Chondrocyte (in vitro differentiated cells): Measurements from ENCODE around the gene SERPINI1. TPM values are rescaled to one million over a fixed set of nuclear protein-coding genes. Genes with fewer than 3 reads are reported as not detected.

Experiments used
- DNase-seq: peaks from one replicate; pipeline ENCODE4 v3.0.0; 2021; ENCODE audit warnings: mixed read lengths, low spot score
- H3K27ac Mint-ChIP-seq: one replicate; pipeline ENCODE4 v1.8.0; 2021; ENCODE audit warnings: mild to moderate bottlenecking, moderate library complexity, mixed read lengths; ENCODE audit not compliant: unreplicated experiment
- H3K27me3 Mint-ChIP-seq: 2 replicates; pipeline ENCODE4 v1.8.0; 2021; ENCODE audit warnings: low read depth, mixed read lengths
- H3K36me3 Mint-ChIP-seq: 2 replicates; pipeline ENCODE4 v1.8.0; 2021; ENCODE audit warnings: low read depth, mixed read lengths
- H3K4me1 Mint-ChIP-seq: 2 replicates; pipeline ENCODE4 v1.8.0; 2021; ENCODE audit warnings: low read depth, mild to moderate bottlenecking, mixed read lengths
- H3K4me3 Mint-ChIP-seq: one replicate; pipeline ENCODE4 v1.8.0; 2021; ENCODE audit warnings: mild to moderate bottlenecking, moderate library complexity, mixed read lengths; ENCODE audit not compliant: unreplicated experiment
- H3K9me3 Mint-ChIP-seq: 2 replicates; pipeline ENCODE4 v1.8.0; 2021; ENCODE audit warnings: low read depth, mixed read lengths
- CTCF ChIP-seq: fragments of 200-600 bp; sonication (generic); IDR thresholded peaks from 2 replicates; pipeline ENCODE4 v1.5.0; 2021; ENCODE audit warnings: antibody characterized with exemption, mild to moderate bottlenecking, moderate library complexity
- long read RNA-seq: library from polyadenylated mRNA; stranded (forward); transcript quantifications from one replicate; pipeline ENCODE4 v2.0.0, GENCODE V29; 2021
- total RNA-seq: library from RNA; stranded (reverse); gene quantifications from 3 replicates; pipeline ENCODE4 v1.2.1, GENCODE V29; 2021

The SERPINI1 gene
- 1.3 to 2.5 TPM (median 2.4 TPM) in 3 replicates for total RNA-seq
- long read RNA-seq, partial matches to known transcripts, result 1 of 3 reads
- long read RNA-seq, other reads (novel, unspliced or antisense), result 0 of 3 reads

- H3K9me3 Mint-ChIP-seq, result no peaks in the 10 kb centered on the region
Observed at GRCh38 chr3:167735233-167736138, at the start of gene SERPINI1. Gene SERPINI1, plus strand, starts transcription at chr3:167735721. Its CDS starts 53,408 bp downstream, at chr3:167789129.

GRCh38 chr3:167691366-167691765 lies 44.2 kb upstream of the SERPINI1 start:
- no peaks in the 10 kb centered on the region for H3K4me1 Mint-ChIP-seq
- H3K27ac Mint-ChIP-seq, result no peak overlapping the region
- peaks cover 13% of the 10 kb centered on the region for H3K36me3 Mint-ChIP-seq
- H3K9me3 Mint-ChIP-seq, result no peaks in the 10 kb centered on the region
- H3K4me3 Mint-ChIP-seq, result no peak overlapping the region
- H3K27me3 Mint-ChIP-seq, result no peaks in the 10 kb centered on the region
- no peak for DNase-seq
- TF ChIP-seq CTCF, result no peak

More at GRCh38 chr3:167735233-167736138, at the start of gene SERPINI1:
- H3K27me3 Mint-ChIP-seq, result peaks cover 13% of the 10 kb centered on the region
- H3K4me3 Mint-ChIP-seq, result no peak within 1 kb of the TSS
- H3K4me1 Mint-ChIP-seq, result no peaks in the 10 kb centered on the region
- no peaks in the 10 kb centered on the region for H3K36me3 Mint-ChIP-seq
- peak; percentile 10 for TF ChIP-seq CTCF
- DNase-seq, result peak; percentile 91
- H3K27ac Mint-ChIP-seq, result no peak within 1 kb of the TSS

GRCh38 chr3:167694121-167694520 lies 41.4 kb upstream of the SERPINI1 start:
- TF ChIP-seq CTCF, result no peak
- DNase-seq, result no peak
- peaks cover 13% of the 10 kb centered on the region for H3K36me3 Mint-ChIP-seq
- H3K27ac Mint-ChIP-seq, result no peak overlapping the region
- no peak overlapping the region for H3K4me3 Mint-ChIP-seq
- H3K27me3 Mint-ChIP-seq, result no peaks in the 10 kb centered on the region
- no peaks in the 10 kb centered on the region for H3K9me3 Mint-ChIP-seq
- H3K4me1 Mint-ChIP-seq, result no peaks in the 10 kb centered on the region

GRCh38 chr3:167700046-167700445 lies 35.5 kb upstream of the SERPINI1 start:
- no peak overlapping the region for H3K27ac Mint-ChIP-seq
- no peak for TF ChIP-seq CTCF
- H3K4me1 Mint-ChIP-seq, result no peaks in the 10 kb centered on the region
- peaks cover 10% of the 10 kb centered on the region for H3K36me3 Mint-ChIP-seq
- H3K4me3 Mint-ChIP-seq, result no peak overlapping the region
- no peaks in the 10 kb centered on the region for H3K27me3 Mint-ChIP-seq
- no peaks in the 10 kb centered on the region for H3K9me3 Mint-ChIP-seq
- no peak for DNase-seq

- Mint-ChIP-seq H3K4me3 (no peak overlapping the region), H3K27ac (no peak overlapping the region), H3K27me3 (no peaks in the 10 kb centered on the region), H3K9me3 (no peaks in the 10 kb centered on the region), H3K36me3 (peaks cover 8% of the 10 kb centered on the region), H3K4me1 (peaks cover 5% of the 10 kb centered on the region)
- DNase-seq, result no peak
- TF ChIP-seq CTCF, result no peak
Observed at GRCh38 chr3:167700926-167701325, 34.6 kb upstream of the SERPINI1 start.
